GM04504 (cell line): ENCODE results near the gene FAF2.
"Not testable (repeated sequence)": the region's sequence is repeated elsewhere in the genome, so short reads cannot be mapped to it uniquely, and the experiment has no call there.

Source experiments
- DNase-seq: peaks from one replicate; pipeline ENCODE4 v3.0.0-alpha.2; 2012; ENCODE audit warnings: low read depth

FAF2 gene

GRCh38 chr5:176545388-176545736, 97.2 kb downstream of the FAF2 start:
- DNase-seq: no peak

DNA sequence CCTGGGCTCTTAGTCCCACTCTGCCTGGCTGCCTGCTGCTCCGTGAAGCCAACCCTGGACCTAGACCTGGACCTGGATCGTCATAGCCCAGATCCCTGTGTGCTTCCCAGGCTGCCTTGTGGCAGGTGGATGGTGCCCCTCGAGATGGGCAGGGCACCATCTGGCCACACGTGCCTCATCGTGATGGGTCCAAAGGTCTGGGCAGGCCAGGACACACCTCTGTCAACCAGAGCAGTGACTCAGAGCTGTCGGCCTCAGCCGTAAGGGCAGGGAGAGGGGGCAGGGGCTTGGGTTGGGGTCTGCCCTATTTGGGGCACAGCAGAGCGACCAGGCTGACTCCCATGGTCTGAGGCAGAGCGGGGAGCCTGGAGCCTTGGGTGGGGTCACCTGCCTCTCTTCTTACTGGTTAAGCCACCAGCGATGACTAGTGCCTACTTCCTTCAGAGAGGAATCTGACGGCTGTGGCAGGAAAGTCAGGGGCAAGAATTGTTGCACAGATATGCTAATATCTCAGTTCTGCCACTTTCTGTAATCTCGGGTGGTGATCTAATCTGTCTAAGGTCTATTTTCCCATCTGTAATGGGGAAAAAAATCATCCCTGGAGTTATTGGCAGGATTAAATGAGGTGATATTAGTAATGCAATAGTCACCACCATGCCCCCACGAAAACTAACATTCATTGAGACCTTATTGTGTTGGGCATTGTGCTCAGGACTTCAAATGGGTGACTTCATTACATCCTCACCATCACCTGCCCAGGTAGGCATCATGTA, 97.7 kb downstream of the FAF2 start:
- no peak for DNase-seq

GRCh38 chr5:176547802-176548201, 99.6 kb downstream of the FAF2 start:
- DNase-seq: no peak

- no peak for DNase-seq
These were observed 100.8 kb downstream of the FAF2 start, which contains the start of gene CDHR2 for GRCh38 chr5:176548967-176549444. CDHR2 (plus strand) TSS chr5:176549342; CDS start chr5:176565353, 16,011 bp downstream.

DNA sequence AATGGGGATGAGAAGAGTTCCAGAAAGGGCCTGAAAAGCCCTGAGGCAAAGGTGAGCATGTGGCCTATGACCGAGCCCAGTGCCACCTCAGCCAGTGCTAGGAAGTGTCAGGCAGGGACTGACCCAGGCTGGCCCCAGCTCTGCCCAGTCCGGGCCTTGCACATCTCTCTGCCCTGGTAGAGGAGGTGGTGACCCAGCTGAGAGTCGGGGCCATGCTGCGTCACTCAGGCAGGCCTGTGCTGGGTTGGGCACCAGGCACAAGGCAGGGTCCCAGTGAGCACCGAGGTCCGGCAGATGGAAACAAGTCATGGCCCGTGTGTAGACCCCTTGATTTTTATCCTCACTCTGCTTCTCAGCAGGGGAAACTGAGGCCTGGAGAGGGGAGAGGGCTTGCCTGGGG, 101.7 kb downstream of the FAF2 start:
- no peak for DNase-seq

DNA sequence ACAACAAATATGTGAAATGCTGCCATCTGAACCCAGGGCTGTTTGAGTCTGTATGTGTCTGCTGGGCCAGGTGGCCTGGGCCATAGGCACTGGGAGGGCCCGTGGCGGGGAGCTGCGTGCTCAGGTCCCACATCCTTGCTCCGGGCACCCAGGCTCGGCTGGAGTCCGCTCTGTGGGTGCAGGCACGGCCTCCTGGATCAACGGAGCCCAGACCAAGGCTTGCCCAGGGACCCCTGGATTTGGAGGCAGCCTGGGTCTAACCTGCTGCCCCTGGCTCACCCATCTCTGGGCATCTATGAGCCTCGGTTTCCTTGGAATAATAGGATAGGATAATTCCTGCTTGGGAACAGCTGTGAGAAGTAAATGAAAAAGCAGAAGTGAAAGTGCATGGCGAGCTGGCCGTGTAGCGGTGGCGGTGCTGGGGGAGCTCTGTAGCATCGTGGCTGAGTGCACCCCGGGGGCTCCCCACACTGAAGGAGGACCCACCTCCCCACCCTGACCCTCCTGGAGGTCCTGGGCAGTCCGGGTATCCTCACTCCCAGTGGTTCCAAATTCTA, 102.2 kb downstream of the FAF2 start:
- DNase-seq: no peak

- not testable (repeated sequence) for DNase-seq
These were observed 102.8 kb downstream of the FAF2 start for GRCh38 chr5:176550937-176551336.

- DNase-seq: no peak
These were observed 104.2 kb downstream of the FAF2 start for GRCh38 chr5:176552332-176552869.

DNA sequence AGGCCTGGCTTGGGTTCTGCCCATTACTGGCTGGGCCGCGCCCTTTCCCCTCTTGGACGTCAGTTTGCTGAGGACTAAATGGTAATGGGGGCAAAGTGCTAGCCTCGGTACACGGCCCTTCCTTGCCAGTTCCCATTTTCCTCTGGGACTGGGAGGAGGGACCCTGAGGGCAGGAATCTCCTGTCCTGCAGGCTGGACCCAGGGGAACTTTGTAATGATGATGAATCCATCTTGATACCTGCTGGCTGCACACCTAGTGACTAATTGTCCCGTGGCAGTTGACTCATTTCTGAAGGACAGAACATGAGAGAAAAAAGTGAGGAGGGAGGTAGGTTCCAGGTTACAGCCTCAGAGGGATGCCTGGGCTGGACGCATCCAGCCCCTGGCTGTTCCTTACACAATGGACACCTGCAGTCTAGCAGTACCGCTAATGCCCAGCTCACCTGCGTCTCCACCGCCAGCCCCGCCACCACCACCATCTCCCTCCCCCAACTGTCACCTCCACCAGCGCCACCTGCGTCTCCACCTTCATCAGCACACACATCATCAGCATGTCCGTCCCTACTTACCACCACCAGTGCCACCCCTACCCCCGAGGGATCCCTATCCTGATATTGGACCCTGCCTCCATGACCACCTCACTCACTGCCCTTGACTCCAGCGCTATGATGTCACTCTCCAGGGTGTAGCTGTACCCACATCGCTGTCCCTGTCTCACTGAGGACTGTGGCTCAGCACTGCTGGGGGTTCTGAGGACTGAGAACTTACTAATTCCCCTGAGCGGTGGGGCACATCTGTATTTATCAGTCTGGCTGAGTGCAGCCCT, 105.3 kb downstream of the FAF2 start:
- DNase-seq: no peak

GRCh38 chr5:176557846-176558245, 109.7 kb downstream of the FAF2 start:
- no peak for DNase-seq
